Adipocyte (in vitro differentiated cells): ENCODE data around the gene VCAN.

Source experiments
- DNase-seq: peaks from one replicate; pipeline ENCODE4 v3.0.0-alpha.2; 2015; ENCODE audit warnings: low read depth
- H3K27me3 ChIP-seq: replicated peaks from 2 replicates; pipeline ENCODE4 v1.7.0; 2013; ENCODE audit warnings: mild to moderate bottlenecking, low read length, moderate library complexity; ENCODE audit not compliant: control insufficient read depth, insufficient read depth
- H3K36me3 ChIP-seq: 2 replicates; pipeline ENCODE4 v1.7.0; 2013; ENCODE audit warnings: low read length, mild to moderate bottlenecking, moderate library complexity; ENCODE audit not compliant: control insufficient read depth, insufficient read depth, severe bottlenecking
- H3K4me1 ChIP-seq: 2 replicates; pipeline ENCODE4 v1.7.0; 2013; ENCODE audit warnings: mild to moderate bottlenecking, low read length, moderate library complexity; ENCODE audit not compliant: control insufficient read depth, insufficient read depth
- H3K4me3 ChIP-seq: 2 replicates; pipeline ENCODE4 v1.7.0; 2013; ENCODE audit warnings: mild to moderate bottlenecking, low read length, moderate library complexity
- H3K9ac ChIP-seq: 2 replicates; pipeline ENCODE4 v1.7.0; 2013; ENCODE audit warnings: mild to moderate bottlenecking, low read length, moderate library complexity
- H3K9me3 ChIP-seq: 2 replicates; pipeline ENCODE4 v1.7.0; 2013; ENCODE audit warnings: mild to moderate bottlenecking, low read length, moderate library complexity; ENCODE audit not compliant: control insufficient read depth

VCAN gene

GRCh38 chr5:83540105-83540504 is 68.6 kb downstream of the VCAN start:
- DNase-seq = no peak
- H3K27me3 ChIP-seq = no peaks in the 10 kb centered on the region
- H3K4me3 ChIP-seq = no peak overlapping the region
- H3K9ac ChIP-seq = no peak overlapping the region
- H3K36me3 ChIP-seq = peaks cover 35% of the 10 kb centered on the region
- no peaks in the 10 kb centered on the region for H3K9me3 ChIP-seq
- H3K4me1 ChIP-seq = peaks cover 40% of the 10 kb centered on the region

DNA sequence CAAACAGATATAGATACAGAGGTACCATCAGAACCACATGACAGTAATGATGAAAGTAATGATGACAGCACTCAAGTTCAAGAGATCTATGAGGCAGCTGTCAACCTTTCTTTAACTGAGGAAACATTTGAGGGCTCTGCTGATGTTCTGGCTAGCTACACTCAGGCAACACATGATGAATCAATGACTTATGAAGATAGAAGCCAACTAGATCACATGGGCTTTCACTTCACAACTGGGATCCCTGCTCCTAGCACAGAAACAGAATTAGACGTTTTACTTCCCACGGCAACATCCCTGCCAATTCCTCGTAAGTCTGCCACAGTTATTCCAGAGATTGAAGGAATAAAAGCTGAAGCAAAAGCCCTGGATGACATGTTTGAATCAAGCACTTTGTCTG is 69.2 kb downstream of the VCAN start:
- no peak overlapping the region for H3K4me3 ChIP-seq
- H3K27me3 ChIP-seq = no peaks in the 10 kb centered on the region
- no peak overlapping the region for H3K9ac ChIP-seq
- DNase-seq = no peak
- peaks cover 42% of the 10 kb centered on the region for H3K4me1 ChIP-seq
- peaks cover 39% of the 10 kb centered on the region for H3K36me3 ChIP-seq
- H3K9me3 ChIP-seq = no peaks in the 10 kb centered on the region

GRCh38 chr5:83542839-83543238 is 71.3 kb downstream of the VCAN start:
- Histone ChIP-seq H3K36me3 (peaks cover 48% of the 10 kb centered on the region), H3K4me3 (no peak overlapping the region), H3K4me1 (peaks cover 51% of the 10 kb centered on the region), H3K9me3 (no peaks in the 10 kb centered on the region), H3K27me3 (no peaks in the 10 kb centered on the region), H3K9ac (peak overlapping the region; percentile 66)
- no peak for DNase-seq

- Histone ChIP-seq H3K36me3 (peaks cover 41% of the 10 kb centered on the region), H3K4me3 (peak overlapping the region; percentile 45)
Observed at GRCh38 chr5:83543898-83544297, 72.4 kb downstream of the VCAN start.

GRCh38 chr5:83547161-83547560 is 75.6 kb downstream of the VCAN start:
- Histone ChIP-seq H3K9ac (no peak overlapping the region), H3K4me3 (no peak overlapping the region), H3K27me3 (no peaks in the 10 kb centered on the region), H3K9me3 (no peaks in the 10 kb centered on the region), H3K4me1 (peaks cover 64% of the 10 kb centered on the region), H3K36me3 (peaks cover 37% of the 10 kb centered on the region)
- no peak for DNase-seq

More at GRCh38 chr5:83543898-83544297, 72.4 kb downstream of the VCAN start:
- H3K27me3 ChIP-seq = no peaks in the 10 kb centered on the region
- no peaks in the 10 kb centered on the region for H3K9me3 ChIP-seq
- no peak for DNase-seq
- peak overlapping the region; percentile 66 for H3K9ac ChIP-seq
- H3K4me1 ChIP-seq = peaks cover 62% of the 10 kb centered on the region

DNA sequence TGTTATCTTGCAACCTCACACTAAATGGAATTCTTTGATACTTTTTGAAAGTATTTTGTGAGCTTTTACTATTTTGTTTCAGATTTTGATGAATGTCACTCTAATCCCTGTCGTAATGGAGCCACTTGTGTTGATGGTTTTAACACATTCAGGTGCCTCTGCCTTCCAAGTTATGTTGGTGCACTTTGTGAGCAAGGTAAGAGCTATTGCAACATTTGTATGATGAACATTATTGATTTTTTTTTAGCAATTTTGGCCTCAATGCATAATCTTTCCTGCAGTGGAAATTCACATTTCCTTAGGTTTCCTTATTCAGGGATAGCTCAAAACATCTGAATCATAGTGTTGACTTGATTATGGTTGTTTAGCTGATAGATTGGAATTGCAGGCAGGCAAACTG is 76.3 kb downstream of the VCAN start:
- Histone ChIP-seq H3K27me3 (no peaks in the 10 kb centered on the region), H3K36me3 (peaks cover 37% of the 10 kb centered on the region), H3K4me3 (peak overlapping the region; percentile 5), H3K4me1 (peaks cover 68% of the 10 kb centered on the region), H3K9ac (no peak overlapping the region), H3K9me3 (no peaks in the 10 kb centered on the region)
- DNase-seq = no peak

- Histone ChIP-seq H3K4me1 (peaks cover 65% of the 10 kb centered on the region), H3K4me3 (peak overlapping the region; percentile 63), H3K9me3 (no peaks in the 10 kb centered on the region), H3K36me3 (peaks cover 39% of the 10 kb centered on the region), H3K9ac (no peak overlapping the region), H3K27me3 (no peaks in the 10 kb centered on the region)
- peak; percentile 56 for DNase-seq
Observed at GRCh38 chr5:83548581-83548980, 77.0 kb downstream of the VCAN start.

DNA sequence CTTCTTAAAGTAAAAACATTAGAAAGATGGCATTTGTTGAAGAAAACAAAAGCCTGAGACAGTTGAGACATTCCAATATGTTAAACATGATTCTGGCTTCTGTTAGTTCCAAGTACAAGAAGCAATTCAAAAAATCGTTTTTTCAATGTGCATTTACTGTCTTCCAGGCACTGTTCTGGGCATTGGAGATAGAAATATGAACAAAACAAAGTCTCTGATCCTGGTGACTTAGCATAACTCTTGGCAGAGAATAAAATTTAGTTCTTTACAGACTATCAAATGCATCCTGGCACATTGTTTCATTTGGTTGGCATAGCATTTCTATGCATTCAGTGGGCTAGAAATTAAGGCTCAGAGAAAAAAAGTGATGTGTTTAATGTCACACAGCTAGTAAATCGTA is 77.5 kb downstream of the VCAN start:
- Histone ChIP-seq H3K4me1 (peaks cover 60% of the 10 kb centered on the region), H3K9ac (peak overlapping the region; percentile 52), H3K4me3 (peak overlapping the region; percentile 63), H3K9me3 (no peaks in the 10 kb centered on the region), H3K27me3 (no peaks in the 10 kb centered on the region), H3K36me3 (peaks cover 44% of the 10 kb centered on the region)
- no peak for DNase-seq

DNA sequence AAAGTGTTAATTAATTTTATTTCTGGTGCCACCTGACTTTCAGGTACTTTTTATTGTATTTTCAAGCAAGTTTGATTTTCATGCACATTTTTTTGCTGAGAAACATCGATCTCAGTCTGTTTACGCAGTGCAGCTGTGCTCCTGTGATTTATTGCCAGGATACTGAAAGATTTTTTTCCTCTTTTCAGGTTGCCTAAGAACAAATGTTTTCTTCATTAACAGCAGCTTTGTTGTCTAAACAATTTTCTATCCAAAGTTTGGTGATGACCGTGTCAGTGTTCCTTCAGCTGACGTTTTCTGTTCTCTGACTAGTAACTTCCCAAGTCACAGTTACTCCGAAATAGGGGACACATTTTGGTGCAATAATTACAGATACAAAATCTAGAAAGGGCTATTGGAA is 78.1 kb downstream of the VCAN start:
- peak overlapping the region; percentile 63 for H3K4me3 ChIP-seq
- peak overlapping the region; percentile 52 for H3K9ac ChIP-seq
- no peaks in the 10 kb centered on the region for H3K9me3 ChIP-seq
- peaks cover 56% of the 10 kb centered on the region for H3K4me1 ChIP-seq
- H3K36me3 ChIP-seq = peaks cover 49% of the 10 kb centered on the region
- DNase-seq = no peak
- no peaks in the 10 kb centered on the region for H3K27me3 ChIP-seq

DNA sequence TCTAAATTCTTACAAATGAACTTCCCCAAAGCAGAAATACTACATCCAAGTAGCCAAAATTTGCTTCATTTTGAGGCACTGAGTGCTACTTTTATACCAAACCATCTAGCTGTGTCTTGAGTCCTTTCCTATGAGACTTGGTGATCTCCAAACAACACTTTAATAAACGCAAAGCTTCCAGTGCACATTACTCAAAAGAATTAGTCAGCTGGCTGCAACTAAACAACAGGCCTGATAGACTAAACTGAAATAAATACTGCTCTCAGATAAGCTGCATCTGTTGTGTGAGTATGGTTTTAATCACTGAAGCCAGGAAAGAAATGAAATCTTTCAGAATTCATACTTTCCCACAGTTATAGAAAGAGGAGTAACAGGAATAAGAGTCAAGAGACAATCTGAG is 80.3 kb downstream of the VCAN start:
- peak; percentile 62 for DNase-seq
- Histone ChIP-seq H3K36me3 (peaks cover 52% of the 10 kb centered on the region), H3K4me3 (peak overlapping the region; percentile 35), H3K9me3 (no peaks in the 10 kb centered on the region), H3K4me1 (peaks cover 46% of the 10 kb centered on the region), H3K9ac (peak overlapping the region; percentile 54), H3K27me3 (no peaks in the 10 kb centered on the region)

GRCh38 chr5:83552275-83552674 is 80.7 kb downstream of the VCAN start:
- Histone ChIP-seq H3K4me1 (peaks cover 46% of the 10 kb centered on the region), H3K36me3 (peaks cover 52% of the 10 kb centered on the region), H3K9ac (peak overlapping the region; percentile 54), H3K27me3 (no peaks in the 10 kb centered on the region), H3K4me3 (peak overlapping the region; percentile 35), H3K9me3 (no peaks in the 10 kb centered on the region)
- DNase-seq = no peak

DNA sequence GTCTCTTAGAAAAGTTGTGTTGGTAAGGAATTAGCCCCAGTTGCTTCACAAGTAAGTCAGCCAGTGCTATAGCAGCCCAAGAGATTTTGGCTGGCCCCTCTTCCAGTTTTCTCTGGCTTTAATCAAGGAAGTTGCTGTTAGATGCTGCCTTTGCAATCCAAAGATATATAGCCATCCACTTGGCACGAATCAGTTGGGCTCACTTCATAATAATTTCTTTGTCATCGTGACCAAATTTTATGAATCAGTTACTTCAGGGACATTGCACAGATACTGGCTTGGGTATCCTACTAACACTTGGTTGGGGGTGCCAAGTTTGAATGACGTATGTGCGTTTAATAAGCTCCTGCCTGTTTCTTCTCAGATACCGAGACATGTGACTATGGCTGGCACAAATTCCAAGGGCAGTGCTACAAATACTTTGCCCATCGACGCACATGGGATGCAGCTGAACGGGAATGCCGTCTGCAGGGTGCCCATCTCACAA is 81.5 kb downstream of the VCAN start:
- peaks cover 45% of the 10 kb centered on the region for H3K4me1 ChIP-seq
- DNase-seq = no peak
- peaks cover 53% of the 10 kb centered on the region for H3K36me3 ChIP-seq
- H3K9me3 ChIP-seq = no peaks in the 10 kb centered on the region
- H3K9ac ChIP-seq = peak overlapping the region; percentile 54
- H3K27me3 ChIP-seq = no peaks in the 10 kb centered on the region
- H3K4me3 ChIP-seq = peak overlapping the region; percentile 35
